CD4-positive, alpha-beta T cell treated with Interleukin-12 subunit alpha and Interleukin-12 subunit beta, for 1 hour (primary cell): ENCODE data around the gene MT1H.

Experiments
- DNase-seq: peaks from one replicate; pipeline ENCODE4 v3.0.0-alpha.2; 2020

The MT1H gene

GRCh38 chr16:56636616-56637413, 32.8 kb upstream of the MT1H start:
- DNase-seq = no peak

- no peak for DNase-seq
Observed at GRCh38 chr16:56637814-56638750, 31.5 kb upstream of the MT1H start, which contains the start of gene MT1A. TSS of gene MT1A (plus strand) at chr16:56638666. CDS start at chr16:56638739, 73 bp downstream.

- no peak for DNase-seq
Observed at GRCh38 chr16:56639045-56639444, 30.6 kb upstream of the MT1H start.

GRCh38 chr16:56640076-56640475, 29.5 kb upstream of the MT1H start:
- no peak for DNase-seq

- no peak for DNase-seq
Observed at GRCh38 chr16:56641166-56641565, 28.4 kb upstream of the MT1H start.

GRCh38 chr16:56643080-56643778, 26.4 kb upstream of the MT1H start:
- peak; percentile 81 for DNase-seq

GRCh38 chr16:56643833-56644232, 25.8 kb upstream of the MT1H start:
- no peak for DNase-seq

- DNase-seq = no peak
Observed at GRCh38 chr16:56645311-56645710, 24.3 kb upstream of the MT1H start.

- DNase-seq = no peak
Observed at GRCh38 chr16:56645838-56646237, 23.8 kb upstream of the MT1H start.

- no peak for DNase-seq
Observed at GRCh38 chr16:56647641-56648431, 21.8 kb upstream of the MT1H start.

- no peak for DNase-seq
Observed at GRCh38 chr16:56649271-56649670, 20.3 kb upstream of the MT1H start.

GRCh38 chr16:56649820-56650219, 19.8 kb upstream of the MT1H start:
- no peak for DNase-seq

- no peak for DNase-seq
Observed at GRCh38 chr16:56651586-56651985, 18.0 kb upstream of the MT1H start, which contains the start of gene MT1B. TSS of gene MT1B (plus strand) at chr16:56651886. CDS start at chr16:56651954, 68 bp downstream.

- no peak for DNase-seq
Observed at GRCh38 chr16:56652600-56652999, 17.0 kb upstream of the MT1H start.

- no peak for DNase-seq
Observed at GRCh38 chr16:56653218-56653617, 16.4 kb upstream of the MT1H start.

- DNase-seq = peak; percentile 69
Observed at GRCh38 chr16:56657555-56658326, 11.9 kb upstream of the MT1H start, which contains the start of gene MT1F. TSS of gene MT1F (plus strand) at chr16:56657959. CDS start at chr16:56658059, 100 bp downstream.

- DNase-seq = no peak
Observed at GRCh38 chr16:56658327-56658875, 11.2 kb upstream of the MT1H start.

GRCh38 chr16:56662357-56663354, 7.0 kb upstream of the MT1H start:
- peak; percentile 30 for DNase-seq

GRCh38 chr16:56664506-56664905, 5.1 kb upstream of the MT1H start:
- DNase-seq = no peak
